Naive thymus-derived CD4-positive, alpha-beta T cell (primary cell): Measurements from ENCODE around the gene SPARC. TPM values are rescaled to one million over a fixed set of nuclear protein-coding genes. Genes with fewer than 3 reads are reported as not detected.
A peak's percentile ranks its signal among the peaks of the same experiment; 100 is the strongest.

ENCODE experiments used
- ATAC-seq: fragments of 150-1000 bp; cut with Tn5 transposase; 2 replicates; pipeline ENCODE4 v1.10.0; 2021; ENCODE audit warnings: mild to moderate bottlenecking, moderate library complexity
- CTCF ChIA-PET: fragments of 350-600 bp; sonication (Branson Sonifier 250); formaldehyde crosslinking; loops from one replicate; lab custom pipeline; 2021; ENCODE audit warnings: antibody characterized with exemption; lab: Charles Lee
- POLR2A ChIA-PET: fragments of 350-600 bp; sonication (Branson Sonifier 250); formaldehyde crosslinking; loops from one replicate; lab custom pipeline; 2021; ENCODE audit warnings: antibody characterized with exemption, inconsistent platforms; lab: Charles Lee
- DNase-seq, 9 donors: peaks; one replicate each; pipeline versions ENCODE4 v3.0.0 to v3.0.0-alpha.2; 2020 to 2022; ENCODE audit warnings: mixed read lengths in 1 of 9
- H3K27ac ChIP-seq: one replicate; pipeline ENCODE4 v1.7.0; 2013; ENCODE audit warnings: mild to moderate bottlenecking, low read depth, low read length, moderate library complexity
- H3K27me3 ChIP-seq, 2 donors: one replicate each; pipeline ENCODE4 v1.7.0; 2013; ENCODE audit warnings: low read length in 2 of 2, mild to moderate bottlenecking in 2 of 2, moderate library complexity in 2 of 2; ENCODE audit not compliant: control insufficient read depth in 2 of 2, insufficient read depth in 2 of 2
- H3K36me3 ChIP-seq, 3 experiments: 1 replicate in 2 of 3; 2 replicates in 1 of 3; pipeline ENCODE4 v1.7.0; 2013; ENCODE audit warnings: low read length in 3 of 3, mild to moderate bottlenecking in 3 of 3, moderate library complexity in 1 of 3; ENCODE audit not compliant: insufficient read depth in 3 of 3, control insufficient read depth in 2 of 3
- H3K4me1 ChIP-seq, 2 donors: one replicate each; pipeline ENCODE4 v1.7.0; 2013; ENCODE audit warnings: low read length in 2 of 2, mild to moderate bottlenecking in 2 of 2, moderate library complexity in 1 of 2; ENCODE audit not compliant: control insufficient read depth in 2 of 2, insufficient read depth in 2 of 2
- H3K4me3 ChIP-seq: 2 replicates; pipeline ENCODE4 v1.7.0; 2013; ENCODE audit warnings: mild to moderate bottlenecking, low read length
- H3K9me3 ChIP-seq, 3 experiments: 1 replicate in 2 of 3; 2 replicates in 1 of 3; pipeline ENCODE4 v1.7.0; 2013; ENCODE audit warnings: low read length in 3 of 3; ENCODE audit not compliant: control insufficient read depth in 2 of 3
- H3K27ac Mint-ChIP-seq, 9 donors: one replicate each; pipeline ENCODE4 v1.8.0; 2020 to 2022; ENCODE audit warnings: mixed read lengths in 9 of 9, mild to moderate bottlenecking in 8 of 9, moderate library complexity in 5 of 9, inconsistent platforms in 2 of 9
- H3K27me3 Mint-ChIP-seq, 5 donors: one replicate each; pipeline ENCODE4 v1.8.0; 2021 to 2022; ENCODE audit warnings: mixed read lengths in 5 of 5, mild to moderate bottlenecking in 1 of 5
- H3K36me3 Mint-ChIP-seq, 5 donors: one replicate each; pipeline ENCODE4 v1.8.0; 2020 to 2022; ENCODE audit warnings: mixed read lengths in 5 of 5, mild to moderate bottlenecking in 3 of 5, inconsistent platforms in 1 of 5
- H3K4me1 Mint-ChIP-seq, 7 donors: one replicate each; pipeline ENCODE4 v1.8.0; 2020 to 2022; ENCODE audit warnings: mixed read lengths in 7 of 7, mild to moderate bottlenecking in 3 of 7, inconsistent platforms in 1 of 7
- H3K4me3 Mint-ChIP-seq, 10 donors: one replicate each; pipeline ENCODE4 v1.8.0; 2020 to 2022; ENCODE audit warnings: mild to moderate bottlenecking in 10 of 10, mixed read lengths in 10 of 10, moderate library complexity in 6 of 10, inconsistent platforms in 2 of 10
- H3K9me3 Mint-ChIP-seq, 11 donors: one replicate each; pipeline ENCODE4 v1.8.0; 2020 to 2022; ENCODE audit warnings: mixed read lengths in 11 of 11, mild to moderate bottlenecking in 4 of 11, inconsistent platforms in 1 of 11, moderate library complexity in 1 of 11
- intact Hi-C, 2 donors: fragments of 100-400 bp; cut with micrococcal nuclease; formaldehyde crosslinking; loops; one replicate each; pipeline ENCODE4 v1.15.1; 2023
- polyA plus RNA-seq, 2 donors: library from polyadenylated mRNA; unstranded; fragments of 300-500 nt; fragmentation: Illumina TruSeq; gene quantifications; one replicate each; pipeline ENCODE4 v1.2.3, GENCODE V29; 2021
- total RNA-seq, 6 experiments: library from RNA in 5 of 6; stranded (reverse) in 5 of 6; gene quantifications; 1 replicate in 5 of 6; 2 replicates in 1 of 6; pipeline ENCODE4 v1.2.3 and lab custom pipeline; 2021 to 2026

The SPARC gene
- total and polyA plus RNA-seq, 7 experiments from 2014 or later = 0.30 to 14.5 (median 0.62) TPM; not detected in 2

- peaks cover 0 to 9% (median 6%) of the 10 kb centered on the region in 5 donors for H3K27me3 Mint-ChIP-seq
- peaks cover 9 to 19% (median 14%) of the 10 kb centered on the region in 7 donors for H3K4me1 Mint-ChIP-seq
- ATAC-seq = no peak
- intact Hi-C loops = no loop called here
- CTCF ChIA-PET = interaction anchor here (2.1 kb wide), 1 partner anchor 11 kb away, joined by 6 read pairs; no protein-coding TSS in a partner anchor
- no peaks in the 10 kb centered on the region for H3K36me3 Mint-ChIP-seq
- H3K9me3 Mint-ChIP-seq = no peaks in the 10 kb centered on the region
- no peaks in the 10 kb centered on the region for H3K4me1 ChIP-seq
- H3K27ac Mint-ChIP-seq = peak overlapping the region in 1 of 9 donors; percentile 32
- no peak overlapping the region for H3K27ac ChIP-seq
- DNase-seq = no peak
- POLR2A ChIA-PET = no interaction called here
- H3K27me3 ChIP-seq = no peaks in the 10 kb centered on the region
- no peaks in the 10 kb centered on the region for H3K36me3 ChIP-seq
- H3K4me3 Mint-ChIP-seq = no peak overlapping the region
- H3K4me3 ChIP-seq = no peak overlapping the region
- no peaks in the 10 kb centered on the region for H3K9me3 ChIP-seq
Measured at GRCh38 chr5:151662805-151663204, 23.9 kb downstream of the SPARC start.

DNA sequence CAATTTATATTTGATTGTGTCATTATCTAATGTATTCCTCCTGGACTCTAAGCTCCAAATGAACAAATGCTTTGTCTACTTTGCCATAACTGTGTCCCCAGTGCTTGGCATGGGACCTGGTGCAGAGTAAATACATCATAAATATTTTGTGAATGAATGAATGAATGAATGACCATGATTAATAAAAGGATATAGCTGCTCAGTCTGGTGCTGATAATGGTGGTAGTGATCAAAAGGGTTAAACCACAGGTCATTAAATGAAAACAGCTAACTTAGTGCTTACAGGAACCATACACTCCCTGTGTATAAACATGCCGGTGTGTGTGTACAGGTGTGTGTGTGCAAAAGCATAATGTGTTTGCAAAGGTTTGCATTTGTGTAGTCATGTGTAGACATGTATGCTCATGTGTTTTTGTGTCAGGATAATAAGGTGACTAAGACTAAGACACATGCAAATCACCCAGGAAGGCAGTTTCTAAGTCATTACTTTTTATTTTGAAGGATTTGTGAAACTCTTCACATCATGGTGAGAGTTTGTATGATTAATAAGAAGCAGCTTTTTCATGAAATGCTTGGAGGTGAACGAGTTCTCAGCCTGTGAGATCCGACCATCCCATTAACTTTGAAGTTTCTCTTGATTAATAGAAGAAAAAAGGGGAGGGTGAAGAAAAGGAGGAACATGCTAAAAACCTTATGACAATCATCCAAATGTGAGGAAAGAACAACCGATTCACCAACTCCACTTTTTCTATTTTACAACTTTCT, 24.6 kb downstream of the SPARC start:
- Mint-ChIP-seq H3K36me3 (no peaks in the 10 kb centered on the region), H3K27ac (no peak overlapping the region)

GRCh38 chr5:151660616-151661495, 25.9 kb downstream of the SPARC start:
- no peaks in the 10 kb centered on the region for H3K36me3 ChIP-seq
- Mint-ChIP-seq H3K36me3 (no peaks in the 10 kb centered on the region), H3K4me1 (peaks cover 9 to 19% (median 14%) of the 10 kb centered on the region in 7 donors), H3K9me3 (no peaks in the 10 kb centered on the region), H3K27me3 (peaks cover 0 to 13% (median 6%) of the 10 kb centered on the region in 5 donors), H3K4me3 (no peak overlapping the region), H3K27ac (no peak overlapping the region)
- intact Hi-C loops = no loop called here
- no peak overlapping the region for H3K27ac ChIP-seq
- H3K9me3 ChIP-seq = no peaks in the 10 kb centered on the region
- ChIA-PET POLR2A (interaction anchor here (0.6 to 0.7 kb wide), 2 partner anchors 27 to 800 kb away, joined by 3 read pairs; no protein-coding TSS in a partner anchor), CTCF (interaction anchor here (0.5 to 2.1 kb wide), 9 partner anchors 9 to 110 kb away, joined by 3 to 14 read pairs (median 4); no protein-coding TSS in a partner anchor)
- no peaks in the 10 kb centered on the region for H3K27me3 ChIP-seq
- no peak for DNase-seq
- no peaks in the 10 kb centered on the region for H3K4me1 ChIP-seq
- no peak overlapping the region for H3K4me3 ChIP-seq
- no peak for ATAC-seq

More for the DNA sequence above, 24.6 kb downstream of the SPARC start:
- intact Hi-C loops = no loop called here
- Mint-ChIP-seq H3K27me3 (peaks cover 0 to 10% (median 6%) of the 10 kb centered on the region in 5 donors), H3K9me3 (no peaks in the 10 kb centered on the region), H3K4me1 (peaks cover 9 to 19% (median 14%) of the 10 kb centered on the region in 7 donors), H3K4me3 (no peak overlapping the region)
- H3K36me3 ChIP-seq = no peaks in the 10 kb centered on the region
- CTCF ChIA-PET = interaction anchor here (0.6 to 2.1 kb wide), 7 partner anchors 10 to 482 kb away, joined by 3 to 14 read pairs (median 4); no protein-coding TSS in a partner anchor
- H3K4me1 ChIP-seq = no peaks in the 10 kb centered on the region
- H3K4me3 ChIP-seq = no peak overlapping the region
- no peaks in the 10 kb centered on the region for H3K27me3 ChIP-seq
- ATAC-seq = no peak
- no peak overlapping the region for H3K27ac ChIP-seq
- no peaks in the 10 kb centered on the region for H3K9me3 ChIP-seq
- POLR2A ChIA-PET = interaction anchor here (1.1 kb wide), 1 partner anchor 9 kb away, joined by 3 read pairs; no protein-coding TSS in a partner anchor
- no peak for DNase-seq

GRCh38 chr5:151659001-151659754, 27.5 kb downstream of the SPARC start:
- H3K27me3 Mint-ChIP-seq = peaks cover 0 to 19% (median 6%) of the 10 kb centered on the region in 5 donors
- POLR2A ChIA-PET = interaction anchor here (0.6 to 2.0 kb wide), 2 partner anchors 112 to 140 kb away, joined by 3 to 8 read pairs; partner anchors contain the start of gene G3BP1

GRCh38 chr5:151657114-151657513, 29.6 kb downstream of the SPARC start:
- intact Hi-C loops = loop anchor here in 1 of 2 donors (5.0 kb wide), 1 partner anchor 850 kb away; no protein-coding TSS in a partner anchor

More at GRCh38 chr5:151659001-151659754, 27.5 kb downstream of the SPARC start:
- Histone ChIP-seq H3K4me1 (no peaks in the 10 kb centered on the region), H3K4me3 (no peak overlapping the region), H3K9me3 (no peaks in the 10 kb centered on the region), H3K36me3 (no peaks in the 10 kb centered on the region), H3K27me3 (no peaks in the 10 kb centered on the region), H3K27ac (no peak overlapping the region)
- peak; percentile 40 to 84 (median 74) for DNase-seq
- CTCF ChIA-PET = interaction anchor here (0.7 to 2.1 kb wide), 9 partner anchors 12 to 484 kb away, joined by 3 to 8 read pairs (median 5); partner anchors contain the start of genes G3BP1 and SLC36A1
- Mint-ChIP-seq H3K4me3 (no peak overlapping the region), H3K27ac (no peak overlapping the region), H3K36me3 (no peaks in the 10 kb centered on the region), H3K4me1 (peaks cover 9 to 19% (median 14%) of the 10 kb centered on the region in 7 donors), H3K9me3 (no peaks in the 10 kb centered on the region)
- ATAC-seq = peak; percentile 95
- intact Hi-C loops = loop anchor here (1.0 to 5.0 kb wide), 8 partner anchors 81 to 856 kb away; partner anchors contain the start of gene G3BP1 (in 2 of the 2)

More at GRCh38 chr5:151657114-151657513, 29.6 kb downstream of the SPARC start:
- H3K4me3 ChIP-seq = no peak overlapping the region
- Mint-ChIP-seq H3K27ac (no peak overlapping the region), H3K9me3 (no peaks in the 10 kb centered on the region), H3K27me3 (peaks cover 0 to 24% (median 6%) of the 10 kb centered on the region in 5 donors), H3K36me3 (no peaks in the 10 kb centered on the region), H3K4me3 (no peak overlapping the region), H3K4me1 (peaks cover 0 to 6% (median under 1%) of the 10 kb centered on the region in 7 donors)
- no peak for ATAC-seq
- no peaks in the 10 kb centered on the region for H3K27me3 ChIP-seq
- H3K9me3 ChIP-seq = no peaks in the 10 kb centered on the region
- H3K36me3 ChIP-seq = no peaks in the 10 kb centered on the region
- ChIA-PET POLR2A (no interaction called here), CTCF (interaction anchor here (0.6 to 1.5 kb wide), 4 partner anchors 9 to 85 kb away, joined by 3 to 6 read pairs (median 4); no protein-coding TSS in a partner anchor)
- H3K4me1 ChIP-seq = no peaks in the 10 kb centered on the region
- no peak overlapping the region for H3K27ac ChIP-seq
- DNase-seq = no peak
